ENCODE data around the gene DIPK1B.
"Not testable (repeated sequence)": the region's sequence is repeated elsewhere in the genome, so short reads cannot be mapped to it uniquely, and the experiment has no call there.

The DIPK1B gene

GRCh38 chr9:136700304-136700703 lies 12.1 kb upstream of the DIPK1B start:
- DNase-seq, result no peak

GRCh38 chr9:136700959-136701667 lies 11.3 kb upstream of the DIPK1B start:
- DNase-seq, result peak in 2 of 4 experiments; percentile 35 to 58

GRCh38 chr9:136701668-136702053 lies 10.7 kb upstream of the DIPK1B start:
- no peak for DNase-seq

GRCh38 chr9:136703276-136703860 lies 9.0 kb upstream of the DIPK1B start:
- no peak for DNase-seq

GRCh38 chr9:136704741-136705140 lies 7.6 kb upstream of the DIPK1B start:
- not testable (repeated sequence) for DNase-seq

GRCh38 chr9:136705564-136705963 lies 6.8 kb upstream of the DIPK1B start:
- no peak for DNase-seq

GRCh38 chr9:136707011-136707410 lies 5.4 kb upstream of the DIPK1B start:
- no peak for DNase-seq

GRCh38 chr9:136707849-136708517 lies 4.4 kb upstream of the DIPK1B start:
- DNase-seq, result no peak

- no peak for DNase-seq
Measured at GRCh38 chr9:136709454-136710109, 2.8 kb upstream of the DIPK1B start.

GRCh38 chr9:136710543-136710942 lies 1.8 kb upstream of the DIPK1B start:
- DNase-seq, result no peak

GRCh38 chr9:136711219-136711648 lies 1.1 kb upstream of the DIPK1B start:
- DNase-seq, result not testable (repeated sequence)

GRCh38 chr9:136712690-136713544 lies 545 bp downstream of the DIPK1B start:
- DNase-seq, result no peak

GRCh38 chr9:136713550-136713949 lies 1.2 kb downstream of the DIPK1B start:
- no peak for DNase-seq

- DNase-seq, result no peak
Measured at GRCh38 chr9:136714096-136714892, 1.9 kb downstream of the DIPK1B start.

GRCh38 chr9:136714893-136715274 lies 2.5 kb downstream of the DIPK1B start:
- DNase-seq, result no peak

GRCh38 chr9:136717399-136717798 lies 5.0 kb downstream of the DIPK1B start:
- no peak for DNase-seq

- no peak for DNase-seq
Measured at GRCh38 chr9:136718345-136719194, 6.2 kb downstream of the DIPK1B start.

GRCh38 chr9:136719195-136719880 lies 7.0 kb downstream of the DIPK1B start:
- DNase-seq, result no peak

GRCh38 chr9:136720251-136720897 lies 8.0 kb downstream of the DIPK1B start:
- no peak for DNase-seq

GRCh38 chr9:136720898-136721338 lies 8.5 kb downstream of the DIPK1B start:
- no peak for DNase-seq

All from activated CD4-positive, CD25-positive, alpha-beta regulatory T cell (primary cell).